ENCODE results near the gene ZNF804B.
"Not testable (repeated sequence)": the region's sequence is repeated elsewhere in the genome, so short reads cannot be mapped to it uniquely, and the experiment has no call there.

The ZNF804B gene

DNA sequence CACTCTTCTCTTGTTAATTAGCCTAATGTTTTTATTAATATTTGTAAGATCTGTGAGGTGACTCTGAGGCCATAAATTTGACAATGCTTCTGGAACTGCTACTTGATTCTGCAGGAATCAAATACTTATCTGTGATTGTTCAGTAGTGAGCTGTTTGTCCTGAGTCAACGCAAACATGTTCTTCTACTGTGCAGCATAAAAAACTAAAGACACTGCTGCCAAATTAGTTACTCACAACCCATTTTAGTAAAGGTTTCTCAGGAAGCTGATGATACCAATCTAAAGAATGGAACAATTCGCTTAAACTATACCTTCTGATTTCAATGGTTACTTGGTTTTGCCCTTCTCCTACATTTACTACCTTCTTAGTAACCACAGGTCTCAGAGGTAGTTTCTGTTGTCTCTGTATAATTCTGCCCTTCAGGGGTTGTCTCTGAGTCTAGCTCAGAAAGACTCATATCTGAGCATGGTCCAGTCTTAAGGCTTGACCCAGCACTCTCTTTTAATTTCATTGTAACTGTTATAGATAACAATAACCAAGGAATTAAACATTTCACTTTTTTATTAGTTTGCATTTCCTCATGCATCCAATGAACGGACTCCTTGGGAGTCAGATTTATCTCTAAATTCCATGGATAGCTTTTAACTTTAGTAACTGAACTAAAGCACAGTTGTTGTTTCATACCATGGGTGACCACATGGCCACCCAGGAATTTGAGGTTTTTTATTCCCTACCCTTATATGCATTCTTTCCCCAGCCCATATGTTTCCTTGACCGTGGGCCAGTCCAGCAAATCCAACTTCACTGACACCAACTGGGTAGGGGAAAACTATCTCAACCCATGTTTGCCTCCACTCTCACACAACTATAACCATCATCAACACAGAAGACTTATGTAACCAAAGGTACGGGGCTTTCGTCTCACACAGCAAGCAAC is 345.5 kb downstream of the ZNF804B start:
- peak; percentile 63 for DNase-seq

DNA sequence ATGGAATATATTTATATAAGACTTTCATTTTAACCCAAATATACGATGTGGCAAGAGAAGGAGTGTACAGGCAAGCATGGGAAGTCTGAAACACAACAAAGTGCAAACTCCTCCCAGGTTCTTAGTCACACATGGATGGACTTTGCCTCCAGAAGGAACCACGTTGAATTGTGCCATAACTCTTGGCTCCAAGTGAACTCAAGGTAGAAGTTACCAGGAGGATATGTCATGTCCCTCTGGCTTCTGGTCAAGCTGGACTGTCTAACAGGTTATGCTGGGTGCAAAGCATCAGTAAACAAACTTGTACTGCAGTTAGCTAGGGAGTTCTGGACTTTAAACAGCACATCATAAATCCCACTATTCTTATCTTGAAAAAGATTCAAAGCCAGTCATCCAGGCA is 364.4 kb downstream of the ZNF804B start:
- DNase-seq, result no peak

DNA sequence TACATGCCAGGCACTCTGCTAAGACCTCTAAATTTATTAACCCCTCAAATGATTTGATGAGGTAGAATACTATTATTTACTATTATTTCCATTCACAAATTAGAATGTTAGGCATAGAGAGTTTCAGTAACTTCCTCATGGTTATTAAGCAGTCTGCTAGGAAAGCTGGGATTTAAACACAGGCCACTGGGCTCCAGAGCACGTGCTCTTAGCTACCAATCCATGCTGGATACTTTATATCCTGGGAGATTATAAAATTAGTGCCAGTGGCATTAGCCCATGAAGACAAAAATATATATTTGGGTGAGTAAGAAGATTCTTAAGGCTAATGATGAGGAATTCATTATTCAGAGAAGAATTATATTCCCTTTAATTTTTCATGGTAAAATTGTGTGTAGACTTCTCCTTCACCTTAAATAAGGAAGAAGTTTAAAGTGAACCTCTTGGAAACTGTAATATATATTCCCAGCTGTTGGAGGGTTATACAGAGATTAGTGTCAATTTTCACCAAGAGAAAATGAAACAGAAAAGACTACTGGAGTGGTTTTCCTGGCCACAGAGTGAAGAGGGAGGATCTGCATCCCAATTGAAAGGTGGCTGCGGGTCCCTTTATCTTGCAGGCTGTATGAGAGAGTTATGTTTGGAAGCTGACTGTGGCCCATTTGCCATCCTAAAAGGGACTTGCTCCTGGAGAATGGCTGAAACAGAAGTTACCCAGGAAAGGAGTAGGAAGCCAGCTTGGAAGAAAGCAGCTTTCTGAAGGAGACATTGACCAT is 370.3 kb downstream of the ZNF804B start:
- DNase-seq, result no peak

DNA sequence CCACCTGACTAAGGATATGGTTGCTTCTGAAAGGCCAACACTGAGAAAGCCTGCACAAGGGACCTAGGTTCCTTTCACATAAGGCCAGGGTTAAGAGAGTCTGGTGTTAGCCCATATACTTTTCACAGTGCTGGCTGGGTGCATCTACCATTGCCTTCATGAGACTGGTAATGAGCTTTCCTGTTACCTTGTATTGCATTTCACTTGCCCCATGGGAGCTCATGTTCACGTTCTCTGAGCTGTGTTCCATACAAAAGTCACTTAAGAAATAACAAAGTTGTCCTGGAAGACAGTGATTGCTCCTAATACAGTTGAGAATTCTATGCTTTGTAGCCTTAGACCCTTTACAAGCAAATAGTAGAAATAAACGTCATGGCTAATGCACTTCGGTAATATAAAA is 373.9 kb downstream of the ZNF804B start:
- DNase-seq, result no peak

DNA sequence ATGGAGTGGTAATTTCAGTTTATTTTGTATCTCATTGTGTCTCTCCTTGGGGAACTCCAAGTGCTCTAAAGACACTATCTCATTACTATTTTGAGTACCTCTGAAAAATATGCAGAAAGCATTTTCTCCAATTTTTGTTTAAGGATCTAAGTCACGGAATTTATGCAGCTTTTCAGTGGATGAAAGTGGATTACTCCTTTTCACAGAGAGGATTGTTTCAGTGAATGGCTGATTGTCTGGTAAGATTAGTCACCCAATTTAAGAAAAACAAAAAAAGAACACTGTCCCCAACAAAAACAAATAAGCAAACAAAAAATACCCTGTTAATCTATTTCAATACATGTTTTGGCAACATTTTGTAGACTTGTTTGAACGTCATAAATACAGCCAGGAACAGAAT is 374.3 kb downstream of the ZNF804B start:
- no peak for DNase-seq

DNA sequence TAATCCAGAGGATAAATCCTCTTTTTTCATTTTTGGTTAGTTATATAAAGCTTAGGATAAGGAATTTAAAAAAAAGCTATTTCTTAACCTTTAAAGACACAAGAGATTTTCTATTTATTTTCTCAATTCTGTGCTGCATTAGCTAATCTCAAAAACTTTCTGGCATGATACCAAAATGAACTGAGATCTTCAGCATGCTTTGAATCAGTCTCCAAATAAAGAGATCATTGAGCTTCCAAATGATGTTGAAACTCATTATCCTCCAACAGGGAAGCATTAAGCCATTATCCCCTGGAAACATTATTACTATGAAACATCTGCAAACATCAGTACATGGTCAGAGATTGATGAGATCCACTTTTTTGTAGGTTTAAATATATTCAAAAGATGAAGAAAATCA is 386.3 kb downstream of the ZNF804B start:
- DNase-seq, result no peak

DNA sequence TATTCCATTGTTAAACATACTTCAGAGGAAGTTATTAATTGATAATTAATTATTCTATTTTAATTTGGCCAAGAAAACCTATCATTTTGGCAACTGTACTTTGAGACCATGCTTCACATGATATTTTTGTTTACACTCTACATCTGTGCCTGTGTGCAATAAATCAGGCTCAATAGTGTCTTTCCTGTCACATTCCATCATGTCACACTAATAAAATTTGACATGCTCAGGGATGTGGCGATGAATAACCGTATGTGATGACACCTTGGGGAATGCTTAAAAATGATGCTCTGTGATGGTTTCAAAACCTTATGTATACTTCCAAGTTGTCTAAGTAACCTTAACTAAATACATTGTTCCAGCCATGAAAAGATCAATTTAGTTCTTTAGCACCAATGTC is 400.6 kb downstream of the ZNF804B start:
- no peak for DNase-seq

DNA sequence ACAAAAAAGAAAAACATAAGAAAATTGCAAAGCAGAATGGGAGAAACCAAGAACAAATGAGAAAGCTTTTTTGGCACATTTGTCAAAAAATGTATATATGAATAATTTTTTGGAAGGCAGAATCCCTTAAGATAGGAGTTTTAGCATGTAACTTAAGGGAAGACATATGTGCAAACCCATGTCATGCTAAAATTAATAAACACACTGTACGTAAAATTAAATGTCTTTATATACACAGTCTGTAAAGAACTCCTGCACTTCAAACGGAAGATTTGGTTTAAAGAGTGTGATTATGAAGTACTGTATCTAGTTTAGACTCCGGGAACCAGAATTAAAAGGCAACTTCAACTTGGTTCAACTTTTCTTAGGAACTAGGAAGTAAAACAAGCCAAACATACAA is 405.9 kb downstream of the ZNF804B start:
- no peak for DNase-seq

DNA sequence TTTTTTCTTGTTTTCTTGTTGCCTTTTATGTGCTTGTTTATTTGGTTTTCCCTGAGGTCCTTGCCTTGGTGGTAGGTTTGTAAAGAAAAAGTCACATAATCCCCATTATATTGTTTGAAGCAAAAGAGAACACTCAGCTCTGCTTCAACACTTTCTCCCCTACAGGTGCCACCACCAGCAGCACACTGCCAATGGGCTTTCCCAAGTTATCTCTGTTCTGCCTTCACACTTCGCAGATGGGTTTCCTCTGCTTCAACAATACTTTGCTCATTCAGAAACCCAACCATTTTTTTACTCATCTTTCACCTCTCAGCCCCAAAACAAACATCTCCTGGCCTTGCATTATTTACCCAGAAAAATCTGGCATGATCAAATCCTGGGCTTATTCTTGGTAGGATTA is 411.1 kb downstream of the ZNF804B start:
- DNase-seq, result no peak

DNA sequence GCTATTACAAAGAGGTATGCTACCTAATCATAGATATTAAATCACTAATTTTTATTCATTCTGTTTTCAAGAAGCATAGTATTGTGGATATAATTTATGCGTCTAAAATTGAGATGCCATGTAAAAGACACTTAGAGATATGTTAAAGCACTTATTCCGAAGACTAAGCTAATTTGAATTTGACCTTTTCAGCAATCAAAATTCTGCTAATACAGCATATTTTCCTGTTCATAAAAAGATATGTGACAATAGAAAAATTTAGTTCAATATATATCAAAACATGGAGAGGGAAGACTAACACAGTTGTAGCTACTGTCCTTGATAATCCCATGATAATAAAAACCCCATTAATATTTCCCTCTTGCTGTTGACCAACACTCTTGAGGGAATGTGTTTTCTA is 422.6 kb downstream of the ZNF804B start:
- DNase-seq, result no peak

DNA sequence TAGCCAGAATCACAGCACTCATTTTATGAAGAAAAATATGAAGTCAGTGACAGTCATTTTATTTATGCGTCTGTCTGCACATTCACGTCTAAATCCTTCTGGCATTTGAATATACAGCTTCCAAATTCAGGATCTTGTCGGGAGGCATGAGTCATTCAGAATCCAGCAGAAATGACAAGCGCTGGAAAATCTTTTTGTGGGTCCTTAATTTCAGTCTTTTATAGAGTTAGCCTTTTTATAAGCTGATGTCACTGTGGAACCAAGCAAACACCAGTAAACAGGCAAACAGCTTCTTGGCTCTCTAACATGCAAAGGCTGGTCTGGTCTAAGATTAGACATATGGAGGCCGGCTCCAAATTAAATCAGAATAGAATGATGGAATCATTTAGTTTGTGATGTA is 424.2 kb downstream of the ZNF804B start:
- DNase-seq, result peak; percentile 3

DNA sequence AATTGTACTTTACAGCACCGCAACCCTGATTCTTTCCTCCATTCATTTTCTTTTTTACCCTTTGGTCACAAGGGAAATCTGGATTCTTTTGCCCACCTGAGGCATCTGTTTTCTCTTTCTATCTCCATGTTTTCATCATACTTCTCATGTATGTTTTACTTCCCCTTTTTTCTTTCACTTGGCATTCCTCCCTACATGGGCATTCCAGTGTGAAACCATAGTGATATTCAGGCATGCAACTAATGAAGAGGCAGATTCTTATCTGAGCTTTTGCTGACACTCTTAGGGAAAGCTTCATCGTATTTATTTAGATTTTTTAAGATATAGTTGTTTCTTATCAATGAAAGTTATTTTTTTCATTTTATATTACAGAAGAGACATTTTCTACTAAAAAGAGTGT is 441.3 kb downstream of the ZNF804B start:
- no peak for DNase-seq

DNA sequence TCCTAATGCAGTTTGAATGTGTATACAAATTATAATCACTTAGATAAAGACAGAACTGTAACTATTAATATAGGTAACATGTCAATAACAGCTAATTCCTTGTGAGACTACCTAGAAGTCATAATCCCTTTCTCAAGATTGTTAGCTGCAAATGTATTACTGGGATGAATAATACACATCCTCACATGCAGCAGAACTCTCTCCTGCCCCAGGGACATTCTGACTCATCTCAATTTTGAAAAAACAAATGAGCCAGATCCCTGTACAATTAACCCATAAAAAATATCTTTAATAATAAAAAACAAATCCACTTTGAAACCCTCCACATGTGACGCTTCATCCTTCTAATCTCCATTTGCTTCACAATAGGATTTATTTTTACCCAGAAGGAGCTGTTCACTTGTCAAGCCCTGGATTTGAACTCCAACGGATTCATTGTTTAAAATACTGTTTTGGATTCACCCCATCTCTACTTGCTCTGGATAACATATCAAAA is 464.4 kb downstream of the ZNF804B start:
- DNase-seq, result no peak

DNA sequence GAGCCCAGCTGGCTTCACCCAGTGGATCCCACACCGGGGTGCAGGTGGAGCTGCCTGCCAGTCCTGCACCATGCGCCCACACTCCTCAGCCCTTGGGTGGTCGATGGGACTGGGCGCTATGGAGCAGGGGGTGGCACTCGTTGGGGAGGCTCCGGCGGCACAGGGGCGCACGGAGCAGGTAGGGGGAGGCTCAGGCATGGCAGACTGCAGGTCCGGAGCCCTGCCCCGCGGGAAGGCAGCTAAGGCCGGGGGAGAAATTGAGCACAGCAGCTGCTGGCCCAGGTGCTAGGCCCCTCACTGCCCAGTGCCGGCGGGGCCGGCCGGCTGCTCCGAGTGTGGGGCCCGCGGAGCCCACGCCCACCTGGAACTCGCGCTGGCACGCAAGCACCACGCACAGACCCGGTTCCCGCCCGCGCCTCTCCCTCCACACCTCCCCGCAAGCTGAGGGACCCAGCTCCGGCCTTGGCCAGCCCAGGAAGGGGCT is 469.2 kb downstream of the ZNF804B start:
- DNase-seq, result not testable (repeated sequence)

DNA sequence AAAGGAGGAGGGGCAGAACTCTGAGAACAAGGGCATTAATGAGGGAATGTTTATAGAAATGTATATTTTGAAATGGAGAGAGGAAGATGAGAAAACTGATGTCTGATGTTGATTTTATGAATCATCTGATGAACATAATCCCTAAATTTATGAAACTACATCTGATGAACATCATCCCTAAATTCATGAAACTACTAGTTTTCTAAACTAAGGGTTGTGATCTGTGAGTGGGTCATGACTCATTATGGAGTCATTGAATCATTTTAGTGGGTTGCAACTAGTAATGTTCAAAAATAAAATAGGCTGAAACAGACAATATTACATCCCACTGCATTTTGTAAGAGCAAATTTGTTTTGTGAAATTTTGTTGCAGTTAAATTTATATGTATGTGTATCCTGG is 478.7 kb downstream of the ZNF804B start:
- peak; percentile 62 for DNase-seq

DNA sequence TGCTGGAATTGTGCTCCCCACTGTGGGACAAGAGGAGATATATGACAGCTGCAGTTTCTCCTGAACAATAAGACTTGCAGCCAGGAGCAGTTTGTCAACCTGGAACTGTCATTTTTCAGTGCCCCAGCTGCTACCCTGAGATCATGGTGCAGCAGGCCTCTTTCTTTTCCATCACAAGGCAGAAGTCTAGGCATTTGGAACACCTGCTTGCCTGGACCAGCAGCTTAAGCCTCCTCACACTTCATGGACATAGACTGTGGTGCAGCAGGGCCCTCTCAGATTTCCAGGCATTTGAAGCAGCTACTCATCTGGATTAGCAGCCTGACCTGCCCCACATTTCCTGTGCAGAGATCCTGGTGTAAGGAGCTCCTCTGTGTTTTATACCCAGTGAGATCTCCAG is 486.7 kb downstream of the ZNF804B start:
- DNase-seq, result no peak

DNA sequence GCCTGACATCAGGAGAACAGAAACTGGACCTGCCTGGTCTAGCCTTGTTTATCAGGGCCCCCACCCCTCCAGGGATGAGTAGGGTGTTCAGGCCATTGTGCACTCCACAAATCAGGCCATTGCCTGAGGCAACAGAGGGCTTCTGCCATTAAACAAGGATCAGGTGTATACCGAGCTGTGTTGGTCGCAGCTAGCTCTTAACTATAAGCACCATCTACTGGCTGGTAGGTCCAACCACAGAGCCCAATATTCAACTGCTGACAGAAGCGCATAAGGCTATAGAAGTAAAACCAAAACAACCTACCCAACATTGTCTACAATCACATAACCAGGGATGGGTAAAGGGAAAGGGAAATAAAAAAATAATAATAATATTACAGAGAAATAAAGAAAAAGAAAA is 487.7 kb downstream of the ZNF804B start:
- no peak for DNase-seq

DNA sequence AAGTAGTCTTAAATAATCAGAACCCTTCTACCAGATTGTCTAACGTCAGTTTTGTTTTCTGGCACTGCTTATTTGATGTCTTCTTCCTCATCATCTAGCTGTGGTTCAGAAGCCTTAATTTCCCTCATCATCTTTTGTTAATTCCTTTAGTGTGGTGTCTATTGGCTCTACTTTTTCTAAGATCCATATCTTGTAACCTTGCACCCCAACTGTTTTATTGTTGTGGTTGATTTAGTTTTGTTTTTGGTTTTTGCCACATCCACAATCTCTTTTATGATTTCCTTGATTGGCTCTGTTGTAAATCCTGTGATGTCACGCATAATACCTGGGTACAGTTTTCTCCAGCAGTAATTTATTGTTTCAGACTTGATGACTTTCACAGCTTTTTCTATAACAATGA is 499.6 kb downstream of the ZNF804B start:
- no peak for DNase-seq

DNA sequence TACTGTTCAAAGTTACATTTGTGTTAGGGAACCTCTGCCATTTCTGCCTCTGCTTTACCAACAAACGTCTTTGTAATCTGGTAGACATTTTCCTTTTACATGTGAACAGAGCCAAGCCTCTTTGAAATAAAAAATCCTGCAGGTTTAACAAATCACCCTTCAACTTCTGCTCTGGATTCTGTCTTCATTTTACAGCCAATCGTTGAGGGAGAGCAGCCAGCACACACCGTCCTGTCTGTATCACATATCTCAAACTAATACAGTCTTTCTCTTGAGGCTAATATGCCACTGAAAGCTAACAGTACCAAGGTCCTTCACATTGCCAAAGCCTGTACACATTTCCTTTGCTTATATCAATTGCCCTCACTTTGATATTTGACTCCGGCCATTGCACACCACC is 504.6 kb downstream of the ZNF804B start:
- no peak for DNase-seq

DNA sequence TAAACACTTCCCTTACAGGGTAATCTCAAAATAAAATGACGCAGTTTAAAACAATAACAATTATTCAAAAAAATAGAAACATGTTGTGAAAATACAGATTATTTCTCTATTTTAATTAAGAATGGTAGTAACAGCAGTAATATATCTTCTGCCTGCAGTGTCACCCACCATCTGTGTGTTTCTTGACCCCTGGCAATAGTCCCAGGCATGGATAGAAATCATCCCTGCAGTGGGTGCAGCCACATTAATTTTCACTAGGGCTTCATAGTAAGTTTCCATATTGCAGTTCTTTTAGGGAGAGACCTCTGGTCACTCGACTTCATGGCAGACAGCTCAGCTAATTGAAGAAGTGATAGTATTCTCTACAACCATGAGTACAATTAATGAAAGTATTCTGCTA is 506.1 kb downstream of the ZNF804B start:
- no peak for DNase-seq

DNA sequence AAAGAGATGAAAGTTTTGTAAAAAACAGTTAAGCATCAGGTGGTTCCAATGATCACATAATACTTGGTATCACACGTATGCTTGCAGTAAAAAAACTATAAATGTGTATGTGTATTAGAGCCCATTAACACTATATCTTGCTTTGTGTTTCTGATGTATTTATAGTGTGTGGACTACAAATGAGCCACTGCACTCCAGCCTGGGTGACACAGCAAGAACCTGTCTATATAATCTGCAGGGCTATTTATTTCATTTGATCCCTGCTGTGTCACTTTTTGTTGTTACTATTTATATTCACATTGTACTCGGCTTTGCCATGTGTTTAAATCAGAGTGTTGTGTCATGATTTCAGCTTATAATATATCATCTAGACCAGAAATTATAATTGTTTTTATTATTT is 523.8 kb downstream of the ZNF804B start:
- no peak for DNase-seq

DNA sequence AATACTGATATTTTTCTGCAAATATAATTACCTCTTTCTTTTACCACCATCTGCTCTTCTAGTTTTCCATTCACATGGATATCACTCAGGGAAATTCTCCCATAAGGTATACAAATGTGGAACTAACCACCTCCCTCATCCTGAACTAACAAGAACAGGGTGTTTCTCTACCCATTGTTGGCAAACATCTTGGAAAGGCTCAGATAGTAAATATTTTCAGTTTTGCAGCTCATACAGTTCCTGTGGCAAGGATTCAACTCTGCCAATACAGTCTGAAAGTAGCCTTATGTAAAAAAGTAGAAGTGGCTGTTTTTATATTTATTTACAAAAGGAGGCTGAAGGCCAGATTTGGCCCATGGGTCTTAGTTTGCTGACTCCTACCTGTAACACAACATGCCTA is 549.0 kb downstream of the ZNF804B start:
- no peak for DNase-seq

DNA sequence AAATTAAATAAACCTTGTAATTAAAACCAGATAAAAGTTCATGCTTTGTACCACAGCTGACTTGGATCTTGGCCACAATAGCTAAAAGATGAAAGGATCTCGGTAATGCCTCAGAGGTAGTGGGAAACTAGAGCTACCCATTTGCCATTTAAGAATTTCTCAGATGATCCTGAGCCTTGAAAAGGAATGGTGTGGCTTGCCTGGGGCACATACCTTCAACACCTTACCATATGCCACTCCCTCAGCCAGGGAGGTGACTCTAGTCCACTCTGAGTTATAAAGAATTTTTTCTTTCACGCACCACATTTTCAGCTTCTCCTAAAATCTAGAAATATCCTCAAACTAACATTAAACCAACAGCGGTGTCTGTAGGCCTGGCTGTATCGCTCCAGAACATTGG is 552.4 kb downstream of the ZNF804B start:
- DNase-seq, result no peak

DNA sequence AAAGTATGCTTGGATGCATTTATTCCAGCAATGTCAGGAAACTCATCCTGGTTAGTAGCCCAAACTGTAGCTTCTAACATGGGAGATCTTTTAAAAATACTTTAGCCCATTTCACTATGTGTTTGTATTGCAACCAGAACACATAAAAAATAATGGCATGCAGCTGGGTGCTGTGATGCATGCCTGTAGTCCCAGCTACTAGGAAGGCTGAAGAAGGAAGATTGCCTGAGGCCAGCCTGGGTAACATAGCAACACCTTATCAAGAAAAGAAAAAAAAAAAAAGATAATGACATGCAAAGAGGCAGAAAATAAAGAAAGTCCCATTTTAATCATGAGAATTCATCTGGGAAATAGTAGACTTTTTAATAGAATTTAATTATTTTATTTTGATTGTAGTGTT is 553.1 kb downstream of the ZNF804B start:
- no peak for DNase-seq
